ENCODE data around the gene TXLNG. TPM values are rescaled to one million over a fixed set of nuclear protein-coding genes. Genes with fewer than 3 reads are reported as not detected.

The TXLNG gene
- total RNA-seq, 1 donor from 2014 or later = 13.1 TPM

- H3K36me3 Mint-ChIP-seq (ENCODE audit: low read depth) = peaks cover 64% of the 10 kb centered on the region
- intact Hi-C loops (cut with micrococcal nuclease) = no loop called here
- CTCF ChIA-PET = no interaction called here
- no peak for ATAC-seq (ENCODE audit: low read depth)
- no peak for TF ChIP-seq CTCF (IDR thresholded peaks at IDR 0.05)
- no peaks in the 10 kb centered on the region for H3K27me3 Mint-ChIP-seq
- no peaks in the 10 kb centered on the region for H3K4me1 Mint-ChIP-seq
- no peak overlapping the region for H3K27ac Mint-ChIP-seq
- H3K9me3 Mint-ChIP-seq = no peaks in the 10 kb centered on the region
- DNase-seq = no peak
- no peak overlapping the region for H3K4me3 Mint-ChIP-seq
- POLR2A ChIA-PET = no interaction called here
Measured at GRCh38 chrX:16843208-16843909, 57.1 kb downstream of the TXLNG start.

- TF ChIP-seq CTCF (IDR thresholded peaks at IDR 0.05) = no peak
- no peaks in the 10 kb centered on the region for H3K9me3 Mint-ChIP-seq
- H3K4me3 Mint-ChIP-seq = no peak overlapping the region
- intact Hi-C loops (cut with micrococcal nuclease) = no loop called here
- no peaks in the 10 kb centered on the region for H3K27me3 Mint-ChIP-seq
- H3K4me1 Mint-ChIP-seq = no peaks in the 10 kb centered on the region
- CTCF ChIA-PET = no interaction called here
- ATAC-seq (ENCODE audit: low read depth) = no peak
- no peak for DNase-seq
- peaks cover 63% of the 10 kb centered on the region for H3K36me3 Mint-ChIP-seq (ENCODE audit: low read depth)
- H3K27ac Mint-ChIP-seq = no peak overlapping the region
- POLR2A ChIA-PET = no interaction called here
Measured at GRCh38 chrX:16845686-16846085, 59.4 kb downstream of the TXLNG start.

DNA sequence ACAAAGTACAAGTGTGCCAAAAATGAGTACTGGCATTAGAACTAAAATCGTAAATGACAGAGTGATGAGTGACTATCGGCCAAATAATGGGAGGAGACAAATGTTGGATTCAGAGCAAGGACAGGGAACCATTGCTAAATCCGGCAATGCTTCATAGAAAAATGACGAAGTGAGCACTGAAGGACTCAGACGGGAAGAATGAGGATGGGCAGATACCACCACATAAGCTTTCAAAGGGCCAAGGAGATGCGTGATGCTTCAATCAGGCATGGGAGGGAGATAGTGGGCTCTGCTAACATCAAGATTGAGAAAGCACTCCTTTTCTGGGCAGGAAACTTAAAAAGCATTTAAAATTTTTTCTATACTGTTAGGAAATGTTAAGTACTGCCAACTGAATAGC lies 62.3 kb downstream of the TXLNG start:
- no peak overlapping the region for H3K4me3 Mint-ChIP-seq
- no peak for DNase-seq
- H3K27me3 Mint-ChIP-seq = no peaks in the 10 kb centered on the region
- no peak overlapping the region for H3K27ac Mint-ChIP-seq
- ChIA-PET CTCF (no interaction called here), POLR2A (no interaction called here)
- H3K9me3 Mint-ChIP-seq = no peaks in the 10 kb centered on the region
- peaks cover 65% of the 10 kb centered on the region for H3K36me3 Mint-ChIP-seq (ENCODE audit: low read depth)
- intact Hi-C loops (cut with micrococcal nuclease) = no loop called here
- no peak for TF ChIP-seq CTCF (IDR thresholded peaks at IDR 0.05)
- no peaks in the 10 kb centered on the region for H3K4me1 Mint-ChIP-seq
- ATAC-seq (ENCODE audit: low read depth) = no peak

GRCh38 chrX:16851421-16851820 lies 65.2 kb downstream of the TXLNG start:
- POLR2A ChIA-PET = no interaction called here
- no peak for DNase-seq
- TF ChIP-seq CTCF (IDR thresholded peaks at IDR 0.05) = no peak
- Mint-ChIP-seq H3K4me3 (no peak overlapping the region), H3K4me1 (peaks cover 9% of the 10 kb centered on the region), H3K9me3 (no peaks in the 10 kb centered on the region), H3K36me3 (ENCODE audit: low read depth) (peaks cover 64% of the 10 kb centered on the region), H3K27ac (peak overlapping the region; percentile 7), H3K27me3 (no peaks in the 10 kb centered on the region)
- CTCF ChIA-PET = interaction anchor here (0.6 kb wide), 1 partner anchor 110 kb away, joined by 4 read pairs; no protein-coding TSS in a partner anchor
- intact Hi-C loops (cut with micrococcal nuclease) = no loop called here
- ATAC-seq (ENCODE audit: low read depth) = no peak

DNA sequence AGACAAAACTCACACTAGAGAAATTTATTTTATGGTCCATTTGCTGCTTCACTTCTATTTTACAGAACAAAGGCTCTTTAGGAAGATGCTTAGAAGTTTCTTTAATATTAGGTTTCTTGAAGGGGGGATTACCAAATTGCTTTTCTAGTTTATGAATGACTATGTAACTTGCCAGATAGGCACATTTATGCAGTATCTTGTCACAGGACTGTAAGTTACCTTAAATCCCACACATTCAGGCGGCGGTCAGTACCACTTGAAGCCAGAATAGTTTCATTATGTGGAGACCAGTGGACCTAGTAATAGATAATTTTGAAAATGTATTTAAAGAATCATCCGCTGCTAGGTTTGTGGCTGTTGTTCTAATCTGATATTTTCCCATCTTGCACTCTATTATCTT lies 65.6 kb downstream of the TXLNG start:
- Mint-ChIP-seq H3K4me3 (no peak overlapping the region), H3K36me3 (ENCODE audit: low read depth) (peaks cover 68% of the 10 kb centered on the region), H3K27me3 (no peaks in the 10 kb centered on the region), H3K4me1 (peaks cover 13% of the 10 kb centered on the region), H3K27ac (no peak overlapping the region), H3K9me3 (no peaks in the 10 kb centered on the region)
- ChIA-PET CTCF (interaction anchor here (0.6 kb wide), 1 partner anchor 111 kb away, joined by 4 read pairs; no protein-coding TSS in a partner anchor), POLR2A (no interaction called here)
- no peak for DNase-seq
- no peak for ATAC-seq (ENCODE audit: low read depth)
- TF ChIP-seq CTCF (IDR thresholded peaks at IDR 0.05) = no peak
- intact Hi-C loops (cut with micrococcal nuclease) = no loop called here
